ENCODE data around the gene PSORS1C1. TPM values are rescaled to one million over a fixed set of nuclear protein-coding genes. Genes with fewer than 3 reads are reported as not detected.
A peak's percentile ranks its signal among the peaks of the same experiment; 100 is the strongest.

PSORS1C1 gene
- total and polyA plus RNA-seq, 5 donors, result 1.4 to 6.5 (median 4.5) TPM

- Histone ChIP-seq H3K4me3 (ENCODE audit: low read length) (no peak overlapping the region), H3K9me3 (ENCODE audit: control insufficient read depth, low read length) (no peaks in the 10 kb centered on the region), H3K4me1 (ENCODE audit: control insufficient read depth, insufficient read depth, low read length) (peaks cover 6% of the 10 kb centered on the region), H3K27ac (ENCODE audit: low read length) (no peak overlapping the region), H3K27me3 (ENCODE audit: control insufficient read depth, insufficient read depth) (no peaks in the 10 kb centered on the region)
- intact Hi-C loops (cut with DNase I), result loop anchor here in 1 of 4 donors (5.0 kb wide), 1 partner anchor 223 kb away; no protein-coding TSS in a partner anchor
- DNase-seq (no peak), ATAC-seq (no peak)
- 82% methylated on average over 18 of the region's 18 CpGs for WGBS
Measured at GRCh38 chr6:31144296-31144969, 29.8 kb downstream of the PSORS1C1 start.

- H3K9me3 ChIP-seq (ENCODE audit: control insufficient read depth, low read length), result no peaks in the 10 kb centered on the region
- H3K27me3 ChIP-seq (ENCODE audit: control insufficient read depth, insufficient read depth), result no peaks in the 10 kb centered on the region
- H3K4me1 ChIP-seq (ENCODE audit: control insufficient read depth, insufficient read depth, low read length), result peaks cover 2% of the 10 kb centered on the region
- 78% methylated on average over 11 of the region's 11 CpGs for WGBS
- ATAC-seq, result no peak
- H3K4me3 ChIP-seq (ENCODE audit: low read length), result no peak overlapping the region
- intact Hi-C loops (cut with DNase I), result loop anchor here in 1 of 4 donors (5.0 kb wide), 1 partner anchor 222 kb away; no protein-coding TSS in a partner anchor
- no peak for DNase-seq
- H3K27ac ChIP-seq (ENCODE audit: low read length), result no peak overlapping the region
Measured at GRCh38 chr6:31144970-31145340, 30.4 kb downstream of the PSORS1C1 start.

GRCh38 chr6:31145386-31145785, 30.8 kb downstream of the PSORS1C1 start:
- H3K4me1 ChIP-seq (ENCODE audit: control insufficient read depth, insufficient read depth, low read length), result peaks cover 2% of the 10 kb centered on the region
- no peaks in the 10 kb centered on the region for H3K9me3 ChIP-seq (ENCODE audit: control insufficient read depth, low read length)
- intact Hi-C loops (cut with DNase I), result no loop called here
- H3K27me3 ChIP-seq (ENCODE audit: control insufficient read depth, insufficient read depth), result no peaks in the 10 kb centered on the region
- 95% methylated on average over 10 of the region's 10 CpGs for WGBS
- ATAC-seq (no peak), DNase-seq (no peak)
- H3K27ac ChIP-seq (ENCODE audit: low read length), result no peak overlapping the region
- H3K4me3 ChIP-seq (ENCODE audit: low read length), result no peak overlapping the region

- Histone ChIP-seq H3K27ac (ENCODE audit: low read length) (no peak overlapping the region), H3K4me3 (ENCODE audit: low read length) (no peak overlapping the region), H3K27me3 (ENCODE audit: control insufficient read depth, insufficient read depth) (no peaks in the 10 kb centered on the region), H3K4me1 (ENCODE audit: control insufficient read depth, insufficient read depth, low read length) (no peaks in the 10 kb centered on the region), H3K9me3 (ENCODE audit: control insufficient read depth, low read length) (no peaks in the 10 kb centered on the region)
- 95% methylated on average over 6 of the region's 6 CpGs for WGBS
- intact Hi-C loops (cut with DNase I), result no loop called here
- no peak for DNase-seq
- ATAC-seq, result peak in 1 of 2 donors; percentile 23
Measured at GRCh38 chr6:31149827-31150447, 35.3 kb downstream of the PSORS1C1 start.

- no peak overlapping the region for H3K4me3 ChIP-seq (ENCODE audit: low read length)
- H3K27ac ChIP-seq (ENCODE audit: low read length), result no peak overlapping the region
- no peak for ATAC-seq
- H3K9me3 ChIP-seq (ENCODE audit: control insufficient read depth, low read length), result no peaks in the 10 kb centered on the region
- WGBS, result 85% methylated on average over 7 of the region's 7 CpGs
- H3K27me3 ChIP-seq (ENCODE audit: control insufficient read depth, insufficient read depth), result no peaks in the 10 kb centered on the region
- peaks cover 5% of the 10 kb centered on the region for H3K4me1 ChIP-seq (ENCODE audit: control insufficient read depth, insufficient read depth, low read length)
- intact Hi-C loops (cut with DNase I), result no loop called here
- DNase-seq, result no peak
Measured at GRCh38 chr6:31152781-31153180, 38.2 kb downstream of the PSORS1C1 start.

GRCh38 chr6:31154436-31154835, 39.8 kb downstream of the PSORS1C1 start:
- no peak for DNase-seq
- 97% methylated on average over 15 of the region's 15 CpGs for WGBS
- H3K27me3 ChIP-seq (ENCODE audit: control insufficient read depth, insufficient read depth), result no peaks in the 10 kb centered on the region

GRCh38 chr6:31156641-31157040, 42.0 kb downstream of the PSORS1C1 start:
- H3K9me3 ChIP-seq (ENCODE audit: control insufficient read depth, low read length), result no peaks in the 10 kb centered on the region
- intact Hi-C loops (cut with DNase I), result no loop called here
- no peak for DNase-seq
- no peak overlapping the region for H3K27ac ChIP-seq (ENCODE audit: low read length)
- 94% methylated on average over 7 of the region's 7 CpGs for WGBS
- H3K27me3 ChIP-seq (ENCODE audit: control insufficient read depth, insufficient read depth), result no peaks in the 10 kb centered on the region
- H3K4me3 ChIP-seq (ENCODE audit: low read length), result no peak overlapping the region
- ATAC-seq, result no peak
- peaks cover 13% of the 10 kb centered on the region for H3K4me1 ChIP-seq (ENCODE audit: control insufficient read depth, insufficient read depth, low read length)

More at GRCh38 chr6:31154436-31154835, 39.8 kb downstream of the PSORS1C1 start:
- H3K9me3 ChIP-seq (ENCODE audit: control insufficient read depth, low read length), result no peaks in the 10 kb centered on the region
- H3K4me1 ChIP-seq (ENCODE audit: control insufficient read depth, insufficient read depth, low read length), result peaks cover 10% of the 10 kb centered on the region
- no peak for ATAC-seq
- H3K27ac ChIP-seq (ENCODE audit: low read length), result no peak overlapping the region
- H3K4me3 ChIP-seq (ENCODE audit: low read length), result no peak overlapping the region
- intact Hi-C loops (cut with DNase I), result no loop called here

- no peak for DNase-seq
- 7% methylated on average over 14 of the region's 14 CpGs for WGBS
- peak within 1 kb of the TSS; percentile 78 for H3K4me3 ChIP-seq (ENCODE audit: low read length)
- peak in 1 of 2 donors; percentile 54 for ATAC-seq
- intact Hi-C loops (cut with DNase I), result no loop called here
- no peaks in the 10 kb centered on the region for H3K9me3 ChIP-seq (ENCODE audit: control insufficient read depth, low read length)
- peaks cover 13% of the 10 kb centered on the region for H3K4me1 ChIP-seq (ENCODE audit: control insufficient read depth, insufficient read depth, low read length)
- H3K27ac ChIP-seq (ENCODE audit: low read length), result peak within 1 kb of the TSS; percentile 61
- no peaks in the 10 kb centered on the region for H3K27me3 ChIP-seq (ENCODE audit: control insufficient read depth, insufficient read depth)
Measured at GRCh38 chr6:31157513-31158139, 43.0 kb downstream of the PSORS1C1 start, which contains the start of gene CCHCR1. TSS of gene CCHCR1 (minus strand) at chr6:31157802. CDS start at chr6:31157600, 202 bp downstream.

GRCh38 chr6:31158140-31158862, 43.7 kb downstream of the PSORS1C1 start, which contains the start of gene TCF19:
TSS of gene TCF19 (plus strand) at chr6:31158589. CDS start at chr6:31159470, 881 bp downstream.
- Histone ChIP-seq H3K4me1 (ENCODE audit: control insufficient read depth, insufficient read depth, low read length) (peaks cover 13% of the 10 kb centered on the region), H3K27ac (ENCODE audit: low read length) (peak within 1 kb of the TSS; percentile 61), H3K4me3 (ENCODE audit: low read length) (peak within 1 kb of the TSS; percentile 78), H3K9me3 (ENCODE audit: control insufficient read depth, low read length) (no peaks in the 10 kb centered on the region), H3K27me3 (ENCODE audit: control insufficient read depth, insufficient read depth) (no peaks in the 10 kb centered on the region)
- ATAC-seq (peak; percentile 96 to 97), DNase-seq (peak; percentile 100)
- intact Hi-C loops (cut with DNase I), result no loop called here
- under 1% methylated on average over 65 of the region's 65 CpGs for WGBS

- intact Hi-C loops (cut with DNase I), result no loop called here
- ATAC-seq (no peak), DNase-seq (peak in 1 of 3 donors; percentile 64)
- peaks cover 13% of the 10 kb centered on the region for H3K4me1 ChIP-seq (ENCODE audit: control insufficient read depth, insufficient read depth, low read length)
- H3K9me3 ChIP-seq (ENCODE audit: control insufficient read depth, low read length), result no peaks in the 10 kb centered on the region
- H3K4me3 ChIP-seq (ENCODE audit: low read length), result peak overlapping the region; percentile 78
- WGBS, result 16% methylated on average over 35 of the region's 35 CpGs
- no peak overlapping the region for H3K27ac ChIP-seq (ENCODE audit: low read length)
- H3K27me3 ChIP-seq (ENCODE audit: control insufficient read depth, insufficient read depth), result no peaks in the 10 kb centered on the region
Measured at GRCh38 chr6:31158863-31159855, 44.6 kb downstream of the PSORS1C1 start.

All from right cardiac atrium (tissue), 5 donors.